ENCODE data around the gene STK33. TPM values are rescaled to one million over a fixed set of nuclear protein-coding genes. Genes with fewer than 3 reads are reported as not detected.

STK33 gene
- total RNA-seq, 1 experiment from 2014 or later: 19.5 TPM

GRCh38 chr11:8573777-8574176 is 20.3 kb downstream of the STK33 start:
- Histone ChIP-seq H3K14ac (ENCODE audit: insufficient read depth, low read length) (no peak overlapping the region), H2AFZ (ENCODE audit: low read length) (no peak overlapping the region), H3K9ac (ENCODE audit: extremely low read depth, insufficient read length, low read length) (no peak overlapping the region), H3K23me2 (ENCODE audit: insufficient read length, low read depth, low read length, poor library complexity, severe bottlenecking) (no peaks in the 10 kb centered on the region), H3K27ac (ENCODE audit: insufficient read length, low read depth, low read length) (no peak overlapping the region), H2BK12ac (ENCODE audit: insufficient read length, low read depth, low read length) (no peak overlapping the region), H2BK15ac (ENCODE audit: low read depth, low read length) (no peak overlapping the region), H3K4me2 (ENCODE audit: insufficient read depth, insufficient read length, low read length) (no peak overlapping the region), H4K91ac (ENCODE audit: insufficient read length, low read depth, low read length) (no peak overlapping the region), H2BK20ac (ENCODE audit: low read depth, low read length, poor library complexity, severe bottlenecking) (no peak overlapping the region), H2AK5ac (ENCODE audit: insufficient read length, low read length) (no peak overlapping the region), H4K5ac (ENCODE audit: insufficient read length, low read depth, low read length) (no peak overlapping the region), H3K79me1 (ENCODE audit: insufficient read depth, low read depth, low read length, poor library complexity, severe bottlenecking) (no peaks in the 10 kb centered on the region), H3K56ac (ENCODE audit: insufficient read length, low read depth, low read length) (no peak overlapping the region), H3K23ac (ENCODE audit: insufficient read length, low read depth, low read length) (no peak overlapping the region), H3K4me1 (ENCODE audit: insufficient read depth, low read length) (no peaks in the 10 kb centered on the region), H4K20me1 (ENCODE audit: control insufficient read depth, insufficient read depth, insufficient read length) (no peaks in the 10 kb centered on the region), H3K4ac (ENCODE audit: low read depth, low read length) (no peak overlapping the region), H3T11ph (ENCODE audit: low read length) (no peak overlapping the region), H3K9me3 (ENCODE audit: control insufficient read depth, low read depth, low read length) (no peaks in the 10 kb centered on the region), H3K18ac (ENCODE audit: insufficient read length, low read depth, low read length) (no peak overlapping the region), H2BK120ac (ENCODE audit: low read depth, low read length, poor library complexity, severe bottlenecking) (no peak overlapping the region), H3K27me3 (ENCODE audit: insufficient read depth, low read length) (no peaks in the 10 kb centered on the region), H4K8ac (replicated peaks; ENCODE audit: insufficient read length, low read depth, low read length) (no peak overlapping the region), H2BK5ac (ENCODE audit: insufficient read length, low read length) (no peak overlapping the region), H3K79me2 (ENCODE audit: insufficient read depth, low read length) (no peaks in the 10 kb centered on the region)
- H3K36me3 Mint-ChIP-seq (ENCODE audit: insufficient read depth in 1 of 3, low read depth in 3 of 3): peaks cover 2 to 9% (median 2%) of the 10 kb centered on the region in 3 experiments; a peak in 3 of 7 replicates
- no peak overlapping the region for H3K4me3 Mint-ChIP-seq
- no peak overlapping the region for H3K27ac Mint-ChIP-seq
- no peaks in the 10 kb centered on the region for H3K27me3 Mint-ChIP-seq (ENCODE audit: low read depth)
- no peaks in the 10 kb centered on the region for H3K4me1 Mint-ChIP-seq
- WGBS (ENCODE audit: extremely low coverage, insufficient read length, low lambda C conversion rate): no CpG with 5 or more reads among the region's 1 CpG
- TF ChIP-seq CTCF (conservative IDR thresholded peaks at IDR 0.05): no peak
- DNase-seq: no peak
- H3K9me3 Mint-ChIP-seq: peaks cover 3% of the 10 kb centered on the region in 2 experiments; a peak in 2 of 5 replicates

Measured in H9 (cell line).